Naive thymus-derived CD4-positive, alpha-beta T cell (primary cell): ENCODE results near the gene MORC3. TPM values are rescaled to one million over a fixed set of nuclear protein-coding genes. Genes with fewer than 3 reads are reported as not detected.
"Not testable (repeated sequence)": the region's sequence is repeated elsewhere in the genome, so short reads cannot be mapped to it uniquely, and the experiment has no call there.

Experiments used
- ATAC-seq: fragments of 150-1000 bp; cut with Tn5 transposase; 2 replicates; pipeline ENCODE4 v1.10.0; 2021; ENCODE audit warnings: mild to moderate bottlenecking, moderate library complexity
- CTCF ChIA-PET: fragments of 350-600 bp; sonication (Branson Sonifier 250); formaldehyde crosslinking; loops from one replicate; lab custom pipeline; 2021; ENCODE audit warnings: antibody characterized with exemption; lab: Charles Lee
- POLR2A ChIA-PET: fragments of 350-600 bp; sonication (Branson Sonifier 250); formaldehyde crosslinking; loops from one replicate; lab custom pipeline; 2021; ENCODE audit warnings: antibody characterized with exemption, inconsistent platforms; lab: Charles Lee
- DNase-seq, 9 donors: peaks; one replicate each; pipeline versions ENCODE4 v3.0.0 to v3.0.0-alpha.2; 2020 to 2022; ENCODE audit warnings: mixed read lengths in 1 of 9
- H3K27ac ChIP-seq: one replicate; pipeline ENCODE4 v1.7.0; 2013; ENCODE audit warnings: mild to moderate bottlenecking, low read depth, low read length, moderate library complexity
- H3K27me3 ChIP-seq, 2 donors: one replicate each; pipeline ENCODE4 v1.7.0; 2013; ENCODE audit warnings: low read length in 2 of 2, mild to moderate bottlenecking in 2 of 2, moderate library complexity in 2 of 2; ENCODE audit not compliant: control insufficient read depth in 2 of 2, insufficient read depth in 2 of 2
- H3K36me3 ChIP-seq, 3 experiments: 1 replicate in 2 of 3; 2 replicates in 1 of 3; pipeline ENCODE4 v1.7.0; 2013; ENCODE audit warnings: low read length in 3 of 3, mild to moderate bottlenecking in 3 of 3, moderate library complexity in 1 of 3; ENCODE audit not compliant: insufficient read depth in 3 of 3, control insufficient read depth in 2 of 3
- H3K4me1 ChIP-seq, 2 donors: one replicate each; pipeline ENCODE4 v1.7.0; 2013; ENCODE audit warnings: low read length in 2 of 2, mild to moderate bottlenecking in 2 of 2, moderate library complexity in 1 of 2; ENCODE audit not compliant: control insufficient read depth in 2 of 2, insufficient read depth in 2 of 2
- H3K4me3 ChIP-seq: 2 replicates; pipeline ENCODE4 v1.7.0; 2013; ENCODE audit warnings: mild to moderate bottlenecking, low read length
- H3K9me3 ChIP-seq, 3 experiments: 1 replicate in 2 of 3; 2 replicates in 1 of 3; pipeline ENCODE4 v1.7.0; 2013; ENCODE audit warnings: low read length in 3 of 3; ENCODE audit not compliant: control insufficient read depth in 2 of 3
- H3K27ac Mint-ChIP-seq, 9 donors: one replicate each; pipeline ENCODE4 v1.8.0; 2020 to 2022; ENCODE audit warnings: mixed read lengths in 9 of 9, mild to moderate bottlenecking in 8 of 9, moderate library complexity in 5 of 9, inconsistent platforms in 2 of 9
- H3K27me3 Mint-ChIP-seq, 5 donors: one replicate each; pipeline ENCODE4 v1.8.0; 2021 to 2022; ENCODE audit warnings: mixed read lengths in 5 of 5, mild to moderate bottlenecking in 1 of 5
- H3K36me3 Mint-ChIP-seq, 5 donors: one replicate each; pipeline ENCODE4 v1.8.0; 2020 to 2022; ENCODE audit warnings: mixed read lengths in 5 of 5, mild to moderate bottlenecking in 3 of 5, inconsistent platforms in 1 of 5
- H3K4me1 Mint-ChIP-seq, 7 donors: one replicate each; pipeline ENCODE4 v1.8.0; 2020 to 2022; ENCODE audit warnings: mixed read lengths in 7 of 7, mild to moderate bottlenecking in 3 of 7, inconsistent platforms in 1 of 7
- H3K4me3 Mint-ChIP-seq, 10 donors: one replicate each; pipeline ENCODE4 v1.8.0; 2020 to 2022; ENCODE audit warnings: mild to moderate bottlenecking in 10 of 10, mixed read lengths in 10 of 10, moderate library complexity in 6 of 10, inconsistent platforms in 2 of 10
- H3K9me3 Mint-ChIP-seq, 11 donors: one replicate each; pipeline ENCODE4 v1.8.0; 2020 to 2022; ENCODE audit warnings: mixed read lengths in 11 of 11, mild to moderate bottlenecking in 4 of 11, inconsistent platforms in 1 of 11, moderate library complexity in 1 of 11
- intact Hi-C, 2 donors: fragments of 100-400 bp; cut with micrococcal nuclease; formaldehyde crosslinking; loops; one replicate each; pipeline ENCODE4 v1.15.1; 2023
- polyA plus RNA-seq, 2 donors: library from polyadenylated mRNA; unstranded; fragments of 300-500 nt; fragmentation: Illumina TruSeq; gene quantifications; one replicate each; pipeline ENCODE4 v1.2.3, GENCODE V29; 2021
- total RNA-seq, 6 experiments: library from RNA in 5 of 6; stranded (reverse) in 5 of 6; gene quantifications; 1 replicate in 5 of 6; 2 replicates in 1 of 6; pipeline ENCODE4 v1.2.3 and lab custom pipeline; 2021 to 2026

The MORC3 gene
- total and polyA plus RNA-seq, 7 experiments from 2014 or later: 29.3 to 123 (median 54.9) TPM

GRCh38 chr21:36384885-36385232 is 64.9 kb downstream of the MORC3 start:
- Mint-ChIP-seq H3K36me3 (peaks cover 0 to 5% (median 0%) of the 10 kb centered on the region in 5 donors), H3K9me3 (no peaks in the 10 kb centered on the region), H3K4me3 (peak overlapping the region in 8 of 10 donors; percentile 24 to 71 (median 50)), H3K27me3 (no peaks in the 10 kb centered on the region), H3K27ac (no peak overlapping the region), H3K4me1 (peaks cover 4 to 30% (median 6%) of the 10 kb centered on the region in 7 donors)
- no peak for DNase-seq
- Histone ChIP-seq H3K27ac (no peak overlapping the region), H3K9me3 (no peaks in the 10 kb centered on the region), H3K4me3 (no peak overlapping the region), H3K4me1 (peaks cover 0 to 4% of the 10 kb centered on the region in 2 donors), H3K36me3 (no peaks in the 10 kb centered on the region), H3K27me3 (no peaks in the 10 kb centered on the region)
- ATAC-seq: no peak
- ChIA-PET POLR2A (interaction anchor here (1.4 to 1.5 kb wide), 2 partner anchors 8 to 65 kb away, joined by 4 read pairs; partner anchors contain the start of gene MORC3), CTCF (no interaction called here)
- intact Hi-C loops: loop anchor here (1.0 to 5.0 kb wide), 6 partner anchors 65 to 1768 kb away; partner anchors contain the start of genes DOP1B (in 2 of the 2), MORC3 (in 2 of the 2), SETD4 (in 2 of the 2) and RCAN1 (in 1 of the 2)

- Histone ChIP-seq H3K4me1 (peaks cover 0 to 4% of the 10 kb centered on the region in 2 donors), H3K4me3 (peak within 1 kb of the TSS; percentile 77), H3K9me3 (no peaks in the 10 kb centered on the region), H3K27me3 (no peaks in the 10 kb centered on the region), H3K36me3 (no peaks in the 10 kb centered on the region), H3K27ac (peak within 1 kb of the TSS; percentile 68)
- Mint-ChIP-seq H3K36me3 (peaks cover 0 to 5% (median 0%) of the 10 kb centered on the region in 5 donors), H3K27me3 (no peaks in the 10 kb centered on the region), H3K4me1 (peaks cover 4 to 30% (median 6%) of the 10 kb centered on the region in 7 donors), H3K27ac (peak within 1 kb of the TSS in 8 of 9 donors; percentile 7 to 83 (median 56)), H3K4me3 (peak within 1 kb of the TSS; percentile 70 to 89 (median 85)), H3K9me3 (no peaks in the 10 kb centered on the region)
- intact Hi-C loops: loop anchor here (1.0 to 5.0 kb wide), 6 partner anchors 65 to 1768 kb away; partner anchors contain the start of genes DOP1B (in 2 of the 2), MORC3 (in 2 of the 2), SETD4 (in 2 of the 2) and RCAN1 (in 1 of the 2)
- CTCF ChIA-PET: no interaction called here
- DNase-seq (peak; percentile 63 to 94 (median 82)), ATAC-seq (peak; percentile 99)
- POLR2A ChIA-PET: interaction anchor here (1.4 to 1.5 kb wide), 2 partner anchors 8 to 66 kb away, joined by 4 read pairs; partner anchors contain the start of gene MORC3
These were observed 65.4 kb downstream of the MORC3 start, which contains the start of gene CHAF1B for GRCh38 chr21:36385233-36386030. CHAF1B (plus strand) TSS chr21:36385392; CDS start chr21:36386137, 745 bp downstream.

- H3K4me3 Mint-ChIP-seq: peak overlapping the region; percentile 70 to 89 (median 85)
- DNase-seq (peak in 1 of 9 donors; percentile 11), ATAC-seq (no peak)
- Histone ChIP-seq H3K4me3 (peak overlapping the region; percentile 77), H3K4me1 (peaks cover 0 to 4% of the 10 kb centered on the region in 2 donors), H3K27ac (peak overlapping the region; percentile 68), H3K9me3 (no peaks in the 10 kb centered on the region), H3K27me3 (no peaks in the 10 kb centered on the region), H3K36me3 (no peaks in the 10 kb centered on the region)
- intact Hi-C loops: loop anchor here in 1 of 2 donors (5.0 kb wide), 2 partner anchors 99 to 1769 kb away; partner anchors contain the start of gene RCAN1
- CTCF ChIA-PET: no interaction called here
- peaks cover 4 to 30% (median 6%) of the 10 kb centered on the region in 7 donors for H3K4me1 Mint-ChIP-seq
- H3K36me3 Mint-ChIP-seq: peaks cover 0 to 7% (median 0%) of the 10 kb centered on the region in 5 donors
- peak overlapping the region in 8 of 9 donors; percentile 7 to 83 (median 40) for H3K27ac Mint-ChIP-seq
- no peaks in the 10 kb centered on the region for H3K27me3 Mint-ChIP-seq
- POLR2A ChIA-PET: interaction anchor here (0.7 to 1.5 kb wide), 3 partner anchors 9 to 1172 kb away, joined by 3 to 4 read pairs (median 4); partner anchors contain the start of gene MORC3
- H3K9me3 Mint-ChIP-seq: no peaks in the 10 kb centered on the region
These were observed 66.1 kb downstream of the MORC3 start for GRCh38 chr21:36386031-36386642.

- intact Hi-C loops: loop anchor here in 1 of 2 donors (5.0 kb wide), 2 partner anchors 101 to 1771 kb away; partner anchors contain the start of gene RCAN1
- H3K4me3 Mint-ChIP-seq: no peak overlapping the region
These were observed 68.1 kb downstream of the MORC3 start for GRCh38 chr21:36388096-36388495.

GRCh38 chr21:36388835-36389234 is 68.8 kb downstream of the MORC3 start:
- H3K9me3 ChIP-seq: no peaks in the 10 kb centered on the region
- peaks cover 0 to 27% (median 6%) of the 10 kb centered on the region in 7 donors for H3K4me1 Mint-ChIP-seq

More at GRCh38 chr21:36388096-36388495, 68.1 kb downstream of the MORC3 start:
- no peaks in the 10 kb centered on the region for H3K36me3 ChIP-seq
- no peak for DNase-seq
- H3K27me3 ChIP-seq: no peaks in the 10 kb centered on the region
- ChIA-PET CTCF (no interaction called here), POLR2A (no interaction called here)
- no peak overlapping the region for H3K27ac ChIP-seq
- H3K4me1 ChIP-seq: peaks cover 0 to 4% of the 10 kb centered on the region in 2 donors
- H3K9me3 ChIP-seq: no peaks in the 10 kb centered on the region
- no peak for ATAC-seq
- peaks cover 0 to 19% (median 10%) of the 10 kb centered on the region in 5 donors for H3K36me3 Mint-ChIP-seq
- peaks cover 0 to 12% (median 2%) of the 10 kb centered on the region in 11 donors for H3K9me3 Mint-ChIP-seq
- peaks cover 0 to 27% (median 6%) of the 10 kb centered on the region in 7 donors for H3K4me1 Mint-ChIP-seq
- H3K27ac Mint-ChIP-seq: peak overlapping the region in 1 of 9 donors; percentile 9
- no peak overlapping the region for H3K4me3 ChIP-seq
- H3K27me3 Mint-ChIP-seq: no peaks in the 10 kb centered on the region

GRCh38 chr21:36391649-36392048 is 71.7 kb downstream of the MORC3 start:
- H3K4me3 Mint-ChIP-seq, H3K27ac Mint-ChIP-seq, DNase-seq, H3K9me3 ChIP-seq, H3K27me3 Mint-ChIP-seq, H3K4me1 ChIP-seq, H3K27ac ChIP-seq, H3K27me3 ChIP-seq, H3K36me3 ChIP-seq, POLR2A ChIA-PET, H3K4me3 ChIP-seq, ATAC-seq, CTCF ChIA-PET, intact Hi-C loops: not testable (repeated sequence)
- peaks cover 0 to 20% (median 0%) of the 10 kb centered on the region in 7 donors for H3K4me1 Mint-ChIP-seq
- peaks cover 0 to 29% (median 23%) of the 10 kb centered on the region in 5 donors for H3K36me3 Mint-ChIP-seq
- peaks cover 0 to 12% (median 2%) of the 10 kb centered on the region in 11 donors for H3K9me3 Mint-ChIP-seq

More at GRCh38 chr21:36388835-36389234, 68.8 kb downstream of the MORC3 start:
- Histone ChIP-seq H3K4me3 (no peak overlapping the region), H3K27me3 (no peaks in the 10 kb centered on the region), H3K36me3 (no peaks in the 10 kb centered on the region), H3K4me1 (peaks cover 0 to 4% of the 10 kb centered on the region in 2 donors), H3K27ac (no peak overlapping the region)
- CTCF ChIA-PET: no interaction called here
- no peak for DNase-seq
- Mint-ChIP-seq H3K36me3 (peaks cover 0 to 23% (median 10%) of the 10 kb centered on the region in 5 donors), H3K27ac (no peak overlapping the region), H3K27me3 (no peaks in the 10 kb centered on the region), H3K4me3 (no peak overlapping the region), H3K9me3 (peaks cover 0 to 12% (median 2%) of the 10 kb centered on the region in 11 donors)
- POLR2A ChIA-PET: no interaction called here
- intact Hi-C loops: loop anchor here in 1 of 2 donors (5.0 kb wide), 2 partner anchors 102 to 1772 kb away; partner anchors contain the start of gene RCAN1
- ATAC-seq: no peak
